GM19467 (cell line): Measurements from ENCODE around the gene MAPRE3.

Source experiments
- ATAC-seq: cut with Tn5 transposase; IDR thresholded peaks from one replicate; pipeline ENCODE4 v1.9.1; 2021; ENCODE audit warnings: mild to moderate bottlenecking, moderate library complexity; ENCODE audit not compliant: unreplicated experiment

The MAPRE3 gene

GRCh38 chr2:27038012-27038411 lies 67.6 kb downstream of the MAPRE3 start:
- no peak for ATAC-seq

DNA sequence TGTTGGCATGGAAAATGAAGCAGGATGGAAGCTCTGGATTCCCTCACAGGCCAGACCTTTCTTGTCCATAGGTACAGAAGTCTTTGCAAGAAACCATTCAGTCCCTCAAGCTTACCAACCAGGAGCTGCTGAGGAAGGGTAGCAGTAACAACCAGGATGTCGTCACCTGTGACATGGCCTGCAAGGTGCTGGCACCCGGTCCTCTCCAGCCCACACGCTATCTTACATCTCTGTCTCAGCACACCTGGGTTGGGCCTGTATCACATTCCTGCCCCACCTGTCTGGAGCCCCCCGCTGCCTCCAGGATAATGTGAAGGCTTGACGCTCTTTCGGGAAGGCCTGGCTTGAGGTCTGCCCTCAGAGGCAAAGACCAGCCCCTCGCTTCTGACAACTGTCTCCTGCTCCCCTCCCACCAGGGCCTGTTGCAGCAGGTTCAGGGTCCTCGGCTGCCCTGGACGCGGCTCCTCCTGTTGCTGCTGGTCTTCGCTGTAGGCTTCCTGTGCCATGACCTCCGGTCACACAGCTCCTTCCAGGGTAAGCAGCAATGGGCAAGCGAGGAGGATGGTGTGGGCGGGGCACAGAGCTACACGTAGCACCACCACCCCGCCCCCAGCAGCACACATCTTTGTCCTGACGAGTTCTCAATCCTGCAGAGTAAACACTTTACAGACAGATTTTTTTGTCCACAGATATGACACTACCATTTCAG lies 68.3 kb downstream of the MAPRE3 start:
- no peak for ATAC-seq

DNA sequence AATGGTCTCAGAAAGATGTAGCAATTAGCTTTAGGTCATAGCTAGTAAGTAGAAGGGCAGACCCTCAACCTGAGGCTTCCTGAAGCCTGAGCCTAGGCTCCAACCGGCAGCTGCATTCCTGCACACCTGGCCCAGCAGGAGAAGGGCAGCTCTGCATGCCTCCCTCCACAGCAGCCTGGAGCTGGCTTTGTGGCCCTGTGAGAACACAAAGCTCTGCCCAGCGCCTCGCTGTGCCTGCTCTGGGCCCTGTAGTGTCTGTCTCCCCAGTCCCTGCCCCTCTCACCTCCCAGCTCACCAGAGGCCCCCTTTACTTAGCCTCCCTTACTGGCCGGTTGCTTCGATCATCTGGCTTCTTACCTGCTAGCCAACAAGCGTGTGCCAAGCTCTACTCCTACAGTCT lies 69.0 kb downstream of the MAPRE3 start:
- no peak for ATAC-seq

GRCh38 chr2:27039871-27040270 lies 69.4 kb downstream of the MAPRE3 start:
- ATAC-seq = no peak

DNA sequence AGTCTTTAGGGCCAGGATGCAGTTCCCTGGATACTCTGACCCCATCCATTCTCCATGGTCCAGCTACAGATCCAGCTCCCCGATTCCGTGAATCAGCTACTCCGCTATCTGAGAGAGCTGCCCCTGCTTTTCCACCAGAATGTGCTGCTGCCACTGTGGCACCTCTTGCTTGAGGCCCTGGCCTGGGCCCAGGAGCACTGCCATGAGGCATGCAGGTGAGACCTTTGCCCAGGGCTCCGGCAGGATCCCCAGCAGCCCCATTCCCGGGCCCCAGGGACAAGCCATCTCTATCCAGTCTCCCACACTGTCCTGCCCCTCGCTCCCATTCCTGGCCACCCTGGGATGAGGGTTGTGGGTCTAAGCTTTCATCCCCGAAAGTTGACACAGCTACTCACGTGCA lies 69.8 kb downstream of the MAPRE3 start:
- ATAC-seq = no peak

GRCh38 chr2:27041752-27042151 lies 71.3 kb downstream of the MAPRE3 start:
- no peak for ATAC-seq

DNA sequence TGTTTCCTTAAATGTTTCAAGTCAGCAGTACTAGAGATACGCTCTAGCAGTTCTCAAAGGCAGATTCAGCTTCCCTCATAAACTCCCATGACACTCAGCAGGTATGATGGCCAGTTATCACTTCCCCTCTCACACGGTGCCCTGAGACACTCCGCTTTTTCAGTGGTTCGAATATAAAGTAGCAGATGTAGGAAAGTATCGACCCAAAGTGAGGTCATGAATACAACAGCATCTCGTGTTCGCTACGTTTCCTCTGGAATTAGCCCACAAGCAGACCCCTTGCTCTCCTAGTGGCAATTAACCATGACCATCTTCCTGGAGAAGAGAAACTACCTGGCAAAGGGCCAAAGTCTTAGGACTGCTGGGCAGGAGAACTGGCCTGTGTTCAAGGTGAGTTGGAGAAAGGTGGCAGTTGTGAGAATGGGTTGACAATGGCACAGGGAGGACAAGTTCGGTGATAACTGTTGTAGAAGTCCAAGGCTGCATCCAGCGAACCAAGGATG lies 71.8 kb downstream of the MAPRE3 start:
- no peak for ATAC-seq

GRCh38 chr2:27042985-27043634 lies 72.7 kb downstream of the MAPRE3 start:
- ATAC-seq = no peak

GRCh38 chr2:27049422-27050280 lies 79.2 kb downstream of the MAPRE3 start:
- ATAC-seq = peak; percentile 22

- peak; percentile 41 for ATAC-seq
Observed at GRCh38 chr2:27050281-27050995, 80.0 kb downstream of the MAPRE3 start.

DNA sequence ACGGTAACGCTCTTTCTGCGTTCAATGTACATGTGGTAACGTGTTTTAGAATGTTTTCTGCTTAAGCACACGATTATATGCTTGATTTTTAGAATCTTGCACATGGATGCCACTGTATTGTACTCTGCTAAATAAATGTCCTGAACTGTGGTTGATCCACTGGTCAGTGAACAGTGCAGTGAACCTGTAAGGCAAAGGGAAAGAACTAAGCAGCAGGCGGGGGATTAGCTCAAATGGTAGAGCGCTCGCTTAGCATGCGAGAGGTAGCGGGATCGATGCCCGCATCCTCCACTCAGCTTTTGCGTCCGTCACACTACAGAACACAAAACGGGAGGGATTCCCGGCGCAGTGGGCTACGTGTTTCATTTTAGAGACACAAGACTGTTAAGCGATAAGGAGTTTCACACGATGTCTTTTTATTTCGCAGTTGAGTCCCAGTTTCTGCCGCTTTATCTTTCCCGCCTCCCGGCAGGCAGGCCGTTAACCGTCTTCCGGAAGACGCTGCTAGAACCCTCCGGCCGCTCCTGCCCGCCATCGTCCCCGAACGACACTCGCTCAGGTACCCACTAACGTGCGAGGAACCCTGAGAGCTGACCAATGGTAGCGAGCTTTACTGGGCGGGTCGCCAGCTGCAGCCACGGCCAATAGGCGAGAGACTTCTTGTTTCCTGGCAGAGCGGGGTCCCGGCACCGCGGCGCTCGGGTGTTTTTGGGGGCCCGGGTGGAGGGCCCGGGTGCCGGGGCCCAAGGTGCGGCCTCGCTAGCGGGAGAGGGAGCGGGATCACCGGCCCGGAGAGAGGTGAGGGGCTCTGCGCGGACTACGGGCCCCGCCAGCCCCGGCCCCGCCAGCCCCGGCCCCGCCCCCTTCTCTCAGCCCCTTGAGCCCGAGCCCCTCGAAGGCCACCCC lies 80.8 kb downstream of the MAPRE3 start, which contains the start of gene AGBL5:
AGBL5 (plus strand) TSS at position 673 of the 906 bp plus-strand sequence. CDS start 1,291 bp downstream, outside the sequence.
- peak; percentile 62 for ATAC-seq

DNA sequence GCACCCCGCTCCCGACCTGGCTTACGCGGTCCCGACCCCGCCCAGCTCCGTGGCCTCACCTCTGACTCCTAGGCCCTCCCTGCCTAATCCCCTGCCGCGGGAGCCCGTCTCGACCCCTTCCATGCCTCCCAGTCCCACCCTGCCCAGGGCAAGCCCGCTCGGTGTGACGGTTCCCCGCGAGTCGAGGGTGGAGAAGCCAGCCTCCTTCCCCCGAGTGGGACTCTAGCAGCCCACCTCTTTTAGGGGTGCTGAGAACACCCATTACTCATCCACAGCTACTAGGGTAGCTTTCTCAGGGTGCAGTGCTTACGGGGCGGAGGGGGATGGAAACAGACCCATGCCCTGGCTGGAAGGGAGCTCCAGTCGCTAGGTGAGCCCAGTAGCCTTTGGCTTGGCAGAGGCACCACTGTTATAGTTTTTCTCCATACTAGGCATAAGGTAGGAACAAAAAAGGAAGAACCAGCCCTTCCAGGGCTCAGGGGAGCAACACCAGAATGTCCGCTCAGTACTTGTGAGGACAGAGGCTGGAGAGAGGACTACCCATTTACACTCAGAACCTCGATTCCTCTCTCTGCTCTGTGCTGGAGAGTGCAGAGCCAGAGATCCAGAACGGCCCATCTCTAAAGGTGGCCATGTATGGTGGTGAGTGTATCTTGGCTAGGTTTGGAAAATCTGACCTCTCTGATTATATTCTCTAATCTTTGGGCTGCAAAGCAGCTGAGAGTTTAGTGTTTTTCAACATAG lies 81.6 kb downstream of the MAPRE3 start:
- no peak for ATAC-seq

GRCh38 chr2:27053321-27053720 lies 82.9 kb downstream of the MAPRE3 start:
- no peak for ATAC-seq

DNA sequence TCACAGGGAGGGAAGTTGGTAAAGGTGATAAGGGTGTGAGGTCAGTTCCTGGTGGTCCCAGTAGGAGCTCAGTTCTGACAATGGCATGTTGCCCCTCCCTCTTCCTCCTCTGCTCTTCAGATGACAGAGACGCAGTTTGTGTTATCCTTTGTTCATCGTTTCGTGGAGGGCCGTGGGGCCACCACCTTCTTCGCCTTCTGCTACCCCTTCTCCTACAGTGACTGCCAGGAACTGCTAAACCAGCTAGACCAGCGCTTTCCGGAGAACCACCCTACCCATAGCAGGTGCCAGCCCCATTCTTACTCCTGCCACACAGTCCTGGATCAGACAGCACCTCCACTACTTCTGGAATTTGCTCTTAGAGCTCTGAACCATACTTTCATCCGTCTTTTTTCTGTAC lies 83.3 kb downstream of the MAPRE3 start:
- ATAC-seq = no peak

GRCh38 chr2:27054721-27055120 lies 84.3 kb downstream of the MAPRE3 start:
- ATAC-seq = no peak

- no peak for ATAC-seq
Observed at GRCh38 chr2:27057184-27057583, 86.7 kb downstream of the MAPRE3 start.

DNA sequence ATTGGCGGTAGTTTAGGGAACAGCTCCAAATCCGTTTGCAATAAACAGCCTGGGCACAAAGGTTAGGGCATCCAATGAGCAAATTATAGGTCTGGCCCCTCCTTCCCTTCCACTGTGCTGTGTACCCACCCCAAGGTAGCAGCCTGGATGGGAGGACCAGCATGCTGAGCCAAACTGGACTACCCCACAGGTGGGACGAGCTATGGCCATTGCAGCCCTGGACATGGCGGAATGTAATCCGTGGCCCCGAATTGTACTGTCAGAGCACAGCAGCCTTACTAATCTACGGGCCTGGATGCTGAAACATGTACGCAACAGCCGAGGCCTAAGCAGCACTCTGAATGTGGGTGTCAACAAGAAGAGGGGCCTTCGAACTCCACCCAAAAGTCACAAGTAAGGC lies 87.8 kb downstream of the MAPRE3 start:
- ATAC-seq = no peak

DNA sequence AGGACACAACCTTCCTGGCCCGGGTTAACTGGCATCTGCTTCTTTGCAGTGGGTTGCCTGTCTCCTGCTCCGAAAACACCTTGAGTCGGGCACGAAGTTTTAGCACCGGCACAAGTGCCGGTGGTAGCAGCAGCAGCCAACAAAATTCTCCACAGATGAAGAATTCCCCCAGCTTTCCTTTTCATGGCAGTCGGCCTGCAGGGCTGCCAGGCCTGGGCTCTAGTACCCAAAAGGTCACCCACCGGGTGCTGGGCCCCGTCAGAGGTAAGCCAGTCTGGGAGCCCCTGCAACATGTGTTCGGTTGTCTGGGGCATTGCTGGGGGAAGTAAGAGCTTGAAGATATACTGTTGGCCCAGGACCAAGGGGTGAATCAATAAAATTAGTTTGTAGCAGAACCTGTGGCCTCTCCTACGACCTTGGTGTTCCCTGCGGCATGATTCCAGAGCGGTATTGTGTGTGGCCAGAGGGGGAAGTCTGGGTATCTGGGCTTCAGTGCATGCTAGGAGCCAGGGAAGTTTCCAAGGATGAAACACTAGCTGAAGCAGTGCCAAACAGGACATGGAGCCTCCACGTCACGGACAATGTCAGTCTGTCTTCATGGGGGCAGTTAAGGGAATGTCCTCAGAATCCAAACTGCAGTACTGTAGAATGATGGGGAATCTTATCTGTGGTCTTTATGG lies 88.8 kb downstream of the MAPRE3 start:
- no peak for ATAC-seq
